ENCODE data around the gene ARHGAP12.

The ARHGAP12 gene

GRCh38 chr10:31822150-31822549, 106.5 kb downstream of the ARHGAP12 start:
- no peak for DNase-seq (ENCODE audit: low spot score)

GRCh38 chr10:31820778-31821369, 107.8 kb downstream of the ARHGAP12 start:
- no peak for DNase-seq (ENCODE audit: low spot score)

GRCh38 chr10:31820096-31820495, 108.5 kb downstream of the ARHGAP12 start:
- DNase-seq (ENCODE audit: low spot score), result no peak

GRCh38 chr10:31819391-31819820, 109.2 kb downstream of the ARHGAP12 start:
- DNase-seq (ENCODE audit: low spot score), result no peak

GRCh38 chr10:31816318-31816717, 112.3 kb downstream of the ARHGAP12 start:
- DNase-seq (ENCODE audit: low spot score), result no peak

- peak; percentile 63 for DNase-seq (ENCODE audit: low spot score)
Observed at GRCh38 chr10:31808258-31809218, 120.1 kb downstream of the ARHGAP12 start.

GRCh38 chr10:31804352-31804810, 124.2 kb downstream of the ARHGAP12 start:
- no peak for DNase-seq (ENCODE audit: low spot score)

- DNase-seq (ENCODE audit: low spot score), result no peak
Observed at GRCh38 chr10:31803606-31804351, 124.9 kb downstream of the ARHGAP12 start.

GRCh38 chr10:31799181-31799580, 129.4 kb downstream of the ARHGAP12 start:
- no peak for DNase-seq (ENCODE audit: low spot score)

GRCh38 chr10:31792745-31793144, 135.9 kb downstream of the ARHGAP12 start:
- DNase-seq (ENCODE audit: low spot score), result no peak

- no peak for DNase-seq (ENCODE audit: low spot score)
Observed at GRCh38 chr10:31789555-31789954, 139.1 kb downstream of the ARHGAP12 start.

- no peak for DNase-seq (ENCODE audit: low spot score)
Observed at GRCh38 chr10:31782701-31783100, 145.9 kb downstream of the ARHGAP12 start.

- DNase-seq (ENCODE audit: low spot score), result no peak
Observed at GRCh38 chr10:31780717-31781116, 147.9 kb downstream of the ARHGAP12 start.

GRCh38 chr10:31778627-31779026, 150.0 kb downstream of the ARHGAP12 start:
- no peak for DNase-seq (ENCODE audit: low spot score)

- no peak for DNase-seq (ENCODE audit: low spot score)
Observed at GRCh38 chr10:31776159-31776558, 152.5 kb downstream of the ARHGAP12 start.

GRCh38 chr10:31774928-31775650, 153.5 kb downstream of the ARHGAP12 start:
- DNase-seq (ENCODE audit: low spot score), result no peak

GRCh38 chr10:31774299-31774900, 154.2 kb downstream of the ARHGAP12 start:
- DNase-seq (ENCODE audit: low spot score), result no peak

- DNase-seq (ENCODE audit: low spot score), result no peak
Observed at GRCh38 chr10:31773749-31774298, 154.8 kb downstream of the ARHGAP12 start.

- DNase-seq (ENCODE audit: low spot score), result no peak
Observed at GRCh38 chr10:31771331-31771831, 157.2 kb downstream of the ARHGAP12 start.

- peak; percentile 48 for DNase-seq (ENCODE audit: low spot score)
Observed at GRCh38 chr10:31770307-31770902, 158.2 kb downstream of the ARHGAP12 start.

Measured in activated CD4-positive, alpha-beta T cell treated with anti-CD3 and anti-CD28 coated beads, Interleukin-2, Interleukin-4, amounts not matched to agents 100 ng/mL and 50 ng/mL, durations not matched to agents 16 hours and 8 hours (primary cell).